K562 (cell line): Measurements from ENCODE around the gene ELF3.

ENCODE experiments used
- CTCF ChIP-seq, 3 experiments: IDR thresholded peaks in 2 of 3; conservative IDR thresholded peaks in 1 of 3; 2 replicates each; pipeline ENCODE4 v1.5.1; 2011 to 2012; ENCODE audit warnings: low read length in 3 of 3, mild to moderate bottlenecking in 3 of 3, control low read depth in 2 of 3, improper control_type of control experiment in 1 of 3, inconsistent platforms in 1 of 3, low read depth in 1 of 3, mixed read lengths in 1 of 3, moderate library complexity in 1 of 3; ENCODE audit not compliant: insufficient read depth in 2 of 3
- GABPB1 ChIP-seq: sonication (generic); formaldehyde crosslinking; IDR thresholded peaks from 2 replicates; pipeline ENCODE4 v1.8.0; 2022; ENCODE audit warnings: mild to moderate bottlenecking, missing genetic modification reagents
- GTF2F1 ChIP-seq: IDR thresholded peaks from 2 replicates; pipeline ENCODE4 v1.6.1; 2011; ENCODE audit warnings: low read depth, low read length, improper control_type of control experiment
- HDAC6 ChIP-seq: IDR thresholded peaks from 2 replicates; pipeline ENCODE4 v1.6.1; 2012; ENCODE audit warnings: low read depth, mild to moderate bottlenecking, control low read depth, inconsistent platforms, low read length, moderate library complexity
- NFIC ChIP-seq: fragments of 450-650 bp; IDR thresholded peaks from 2 replicates; pipeline ENCODE4 v1.6.1; 2017; ENCODE audit warnings: mild to moderate bottlenecking, inconsistent platforms
- RAD21 ChIP-seq, 2 experiments: fragments of 250-450 bp in 1 of 2; fragments of 450-650 bp in 1 of 2; sonication (Bioruptor Pico) in 1 of 2; formaldehyde crosslinking in 1 of 2; IDR thresholded peaks in 1 of 2; conservative IDR thresholded peaks in 1 of 2; 2 replicates each; pipeline versions ENCODE4 v1.4.0 to v1.8.0; 2020 to 2022; ENCODE audit warnings: mild to moderate bottlenecking in 2 of 2, moderate library complexity in 1 of 2
- RBBP5 ChIP-seq: fragments of 200-600 bp; sonication (generic); IDR thresholded peaks from 2 replicates; pipeline ENCODE4 v1.6.1; 2012; ENCODE audit warnings: borderline replicate concordance, mild to moderate bottlenecking, low read length, control low read depth, inconsistent platforms; ENCODE audit not compliant: insufficient read depth, poor library complexity, severe bottlenecking
- TSHZ1 ChIP-seq: fragments of 250-450 bp; sonication (Bioruptor Pico); IDR thresholded peaks from 2 replicates; pipeline ENCODE4 v1.4.0; 2020; ENCODE audit warnings: mild to moderate bottlenecking, moderate library complexity
- ZC3H11A ChIP-seq: IDR thresholded peaks from 2 replicates; pipeline ENCODE4 v1.6.1; 2012; ENCODE audit warnings: low read depth, low read length, improper control_type of control experiment
- ZKSCAN1 ChIP-seq: fragments of 150-350 bp; IDR thresholded peaks from 2 replicates; pipeline ENCODE4 v1.6.1; 2016; ENCODE audit warnings: low read depth, low read length
- ZNF175 ChIP-seq: fragments of 200-800 bp; sonication (Bioruptor generic); IDR thresholded peaks from 2 replicates; pipeline ENCODE4 v1.6.1; 2016; ENCODE audit warnings: low read depth, mild to moderate bottlenecking, missing genetic modification characterization, missing compliant biosample characterization

- TF ChIP-seq CTCF (IDR thresholded peaks at IDR 0.05 in 2 of 3, conservative IDR thresholded peaks at IDR 0.05 in 1 of 3; ENCODE audit: insufficient read depth in 2 of 3, low read depth in 1 of 3, low read length in 3 of 3) (no peak), RAD21 (CRISPR knock-in tag; conservative IDR thresholded peaks at IDR 0.05 in 1 of 2, IDR thresholded peaks at IDR 0.05 in 1 of 2) (no peak), ZNF175 (CRISPR knock-in tag) (no peak), HDAC6 (no peak), TSHZ1 (no peak), ZKSCAN1 (no peak), GABPB1 (CRISPR knock-in tag) (no peak), ZC3H11A (no peak), GTF2F1 (no peak), RBBP5 (no peak), NFIC (no peak)
Observed at GRCh38 chr1:201985355-201985754, 25.0 kb upstream of the ELF3 start.
